Uterus (tissue), 2 donors: ENCODE measurements around the gene BEX4.

Experiments used
- POLR2A ChIP-seq, 2 donors: fragments of 450-650 bp; IDR thresholded peaks; one replicate each; pipeline ENCODE4 v1.6.1; 2016; ENCODE audit warnings: antibody characterized with exemption in 2 of 2, mild to moderate bottlenecking in 1 of 2, moderate library complexity in 1 of 2
- TF ChIP-seq, protein P1 (sequence below), 4 experiments: fragments of 200-600 bp in 2 of 4; fragments of 450-650 bp in 2 of 4; sonication (generic) in 2 of 4; IDR thresholded peaks; one replicate each; pipeline ENCODE4 v1.5.1; 2016 to 2019; ENCODE audit warnings: antibody characterized with exemption in 4 of 4, mild to moderate bottlenecking in 2 of 4, moderate library complexity in 1 of 4

- TF ChIP-seq, protein P1, sequence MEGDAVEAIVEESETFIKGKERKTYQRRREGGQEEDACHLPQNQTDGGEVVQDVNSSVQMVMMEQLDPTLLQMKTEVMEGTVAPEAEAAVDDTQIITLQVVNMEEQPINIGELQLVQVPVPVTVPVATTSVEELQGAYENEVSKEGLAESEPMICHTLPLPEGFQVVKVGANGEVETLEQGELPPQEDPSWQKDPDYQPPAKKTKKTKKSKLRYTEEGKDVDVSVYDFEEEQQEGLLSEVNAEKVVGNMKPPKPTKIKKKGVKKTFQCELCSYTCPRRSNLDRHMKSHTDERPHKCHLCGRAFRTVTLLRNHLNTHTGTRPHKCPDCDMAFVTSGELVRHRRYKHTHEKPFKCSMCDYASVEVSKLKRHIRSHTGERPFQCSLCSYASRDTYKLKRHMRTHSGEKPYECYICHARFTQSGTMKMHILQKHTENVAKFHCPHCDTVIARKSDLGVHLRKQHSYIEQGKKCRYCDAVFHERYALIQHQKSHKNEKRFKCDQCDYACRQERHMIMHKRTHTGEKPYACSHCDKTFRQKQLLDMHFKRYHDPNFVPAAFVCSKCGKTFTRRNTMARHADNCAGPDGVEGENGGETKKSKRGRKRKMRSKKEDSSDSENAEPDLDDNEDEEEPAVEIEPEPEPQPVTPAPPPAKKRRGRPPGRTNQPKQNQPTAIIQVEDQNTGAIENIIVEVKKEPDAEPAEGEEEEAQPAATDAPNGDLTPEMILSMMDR (IDR thresholded peaks at IDR 0.05): no peak
- TF ChIP-seq POLR2A (IDR thresholded peaks at IDR 0.05): peak; percentile 83 to 92
Observed at GRCh38 chrX:103214870-103215424, at the start of gene BEX4.
